ENCODE data around the gene DDX23.

DNA sequence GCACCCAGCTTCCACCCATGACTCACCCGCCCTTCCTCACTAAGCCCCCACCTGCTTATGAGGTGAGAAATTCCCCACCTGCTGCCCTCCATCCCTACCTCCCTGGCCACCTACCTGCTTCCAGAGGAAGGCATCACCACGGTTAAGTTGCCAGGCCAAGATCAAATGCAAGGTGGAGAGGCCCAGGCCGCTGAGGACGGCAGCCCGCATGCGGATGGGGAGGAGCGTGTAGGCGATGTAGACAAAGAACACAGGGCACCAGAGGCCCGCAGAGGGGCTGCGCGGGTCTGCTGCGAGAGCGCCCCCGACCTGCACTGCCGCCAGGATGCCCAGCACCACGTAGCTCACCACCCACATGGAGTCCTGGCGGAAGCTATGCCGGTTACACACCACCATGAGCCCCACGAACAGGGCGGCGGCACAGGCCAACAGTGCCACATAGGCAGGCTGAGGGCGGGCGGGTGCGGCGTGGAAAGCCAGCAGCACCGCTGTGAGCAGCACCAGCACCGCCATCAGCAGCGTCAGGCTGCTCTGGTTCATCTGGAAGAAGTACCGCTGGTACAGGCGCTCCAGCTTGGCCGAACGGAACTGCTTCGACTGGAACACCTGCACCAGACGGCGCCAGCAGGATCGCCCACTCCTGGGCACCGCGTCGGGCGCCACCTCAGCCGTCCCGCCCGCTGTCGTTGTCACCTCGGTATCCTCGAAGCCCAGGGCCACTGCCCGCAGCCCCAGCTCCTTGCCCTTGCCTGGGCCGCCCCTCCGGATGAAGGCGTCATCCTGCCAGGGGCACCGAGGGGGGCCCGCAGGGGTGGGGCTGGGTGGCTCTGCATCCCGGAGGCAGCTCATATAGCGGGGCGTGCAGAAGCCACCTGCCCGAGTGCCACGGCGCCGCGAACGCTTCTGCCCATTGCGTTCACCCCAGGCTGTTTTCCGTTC lies 69.2 kb downstream of the DDX23 start:
- TF ChIP-seq, protein P1, sequence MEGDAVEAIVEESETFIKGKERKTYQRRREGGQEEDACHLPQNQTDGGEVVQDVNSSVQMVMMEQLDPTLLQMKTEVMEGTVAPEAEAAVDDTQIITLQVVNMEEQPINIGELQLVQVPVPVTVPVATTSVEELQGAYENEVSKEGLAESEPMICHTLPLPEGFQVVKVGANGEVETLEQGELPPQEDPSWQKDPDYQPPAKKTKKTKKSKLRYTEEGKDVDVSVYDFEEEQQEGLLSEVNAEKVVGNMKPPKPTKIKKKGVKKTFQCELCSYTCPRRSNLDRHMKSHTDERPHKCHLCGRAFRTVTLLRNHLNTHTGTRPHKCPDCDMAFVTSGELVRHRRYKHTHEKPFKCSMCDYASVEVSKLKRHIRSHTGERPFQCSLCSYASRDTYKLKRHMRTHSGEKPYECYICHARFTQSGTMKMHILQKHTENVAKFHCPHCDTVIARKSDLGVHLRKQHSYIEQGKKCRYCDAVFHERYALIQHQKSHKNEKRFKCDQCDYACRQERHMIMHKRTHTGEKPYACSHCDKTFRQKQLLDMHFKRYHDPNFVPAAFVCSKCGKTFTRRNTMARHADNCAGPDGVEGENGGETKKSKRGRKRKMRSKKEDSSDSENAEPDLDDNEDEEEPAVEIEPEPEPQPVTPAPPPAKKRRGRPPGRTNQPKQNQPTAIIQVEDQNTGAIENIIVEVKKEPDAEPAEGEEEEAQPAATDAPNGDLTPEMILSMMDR (IDR thresholded peaks at IDR 0.05; ENCODE audit: low read depth, low read length, poor library complexity, severe bottlenecking), result no peak
- no peak for TF ChIP-seq EZH2phosphoT487 (IDR thresholded peaks at IDR 0.05; ENCODE audit: borderline replicate concordance, low read length)

All from DOHH2 (cell line).